GM20431 (cell line): ENCODE data around the gene ZCWPW1.
"Not testable (repeated sequence)": the region's sequence is repeated elsewhere in the genome, so short reads cannot be mapped to it uniquely, and the experiment has no call there.

Experiments
- in situ Hi-C: fragments of 300-500 bp; cut with MseI, MboI; formaldehyde crosslinking; loops from one replicate; pipeline ENCODE4 v1.15.0; 2020; ENCODE audit warnings: low sequenced_read_pairs; ENCODE audit not compliant: unreplicated experiment

Gene ZCWPW1

DNA sequence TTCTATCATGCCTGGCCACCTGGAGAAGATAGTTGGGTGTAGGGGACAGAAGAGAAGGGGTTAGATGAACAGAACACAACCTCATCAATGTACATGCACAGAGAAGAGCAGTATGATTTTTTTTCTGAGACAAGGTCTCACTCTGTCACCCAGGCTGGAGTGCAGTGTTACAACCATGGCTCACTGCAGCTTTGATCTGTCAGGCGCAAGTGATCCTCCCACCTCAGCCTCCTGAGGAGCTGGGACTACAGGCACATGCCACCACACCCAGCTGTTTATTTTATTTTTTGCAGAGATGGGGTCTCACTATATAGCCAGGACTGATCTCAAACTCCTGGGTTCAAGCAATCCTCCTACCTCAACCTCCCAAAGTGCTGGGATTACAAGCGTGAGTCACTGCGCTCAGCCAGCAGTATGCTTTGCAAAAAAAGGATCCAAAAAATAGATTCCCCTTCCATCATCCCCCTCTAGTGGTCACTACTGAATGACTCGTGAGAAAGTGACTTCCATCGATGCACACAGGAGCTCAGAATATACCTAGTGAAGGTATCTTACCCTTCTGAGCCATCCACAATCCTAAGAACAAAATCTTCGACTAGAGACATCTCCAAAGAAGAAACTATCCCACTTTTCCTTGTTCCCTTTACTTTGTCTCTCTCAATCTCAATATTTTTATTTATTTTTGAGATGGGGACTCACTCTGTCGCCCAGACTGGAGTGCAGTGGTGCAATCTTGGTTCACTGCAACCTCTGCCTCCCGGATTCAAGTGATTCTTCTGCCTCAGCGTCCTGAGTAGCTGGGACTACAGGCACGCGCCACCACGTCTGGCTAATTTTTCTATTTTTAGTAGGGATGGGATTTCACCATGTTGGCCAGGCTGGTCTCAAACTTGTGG, 21.0 kb downstream of the ZCWPW1 start:
- in situ Hi-C loops = no loop called here

DNA sequence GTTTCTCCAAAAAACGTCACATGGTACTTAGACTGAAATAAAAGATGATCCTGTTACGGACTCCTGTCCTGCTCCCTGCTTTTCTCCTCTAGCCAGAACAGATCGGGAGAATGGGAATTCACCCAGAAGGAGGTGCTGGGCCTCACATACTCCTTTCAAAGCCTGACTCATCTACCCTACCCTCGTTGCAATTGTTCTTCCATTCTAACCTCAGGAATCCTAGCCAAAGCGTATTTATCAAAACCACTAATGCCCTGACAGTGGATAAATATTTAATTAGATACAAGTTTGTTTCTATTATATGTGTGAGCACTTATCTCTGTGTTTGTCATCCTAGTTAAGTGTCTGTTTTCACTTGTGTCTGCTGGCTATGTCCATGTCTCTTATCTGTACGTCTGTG, 21.7 kb downstream of the ZCWPW1 start:
- in situ Hi-C loops = no loop called here

DNA sequence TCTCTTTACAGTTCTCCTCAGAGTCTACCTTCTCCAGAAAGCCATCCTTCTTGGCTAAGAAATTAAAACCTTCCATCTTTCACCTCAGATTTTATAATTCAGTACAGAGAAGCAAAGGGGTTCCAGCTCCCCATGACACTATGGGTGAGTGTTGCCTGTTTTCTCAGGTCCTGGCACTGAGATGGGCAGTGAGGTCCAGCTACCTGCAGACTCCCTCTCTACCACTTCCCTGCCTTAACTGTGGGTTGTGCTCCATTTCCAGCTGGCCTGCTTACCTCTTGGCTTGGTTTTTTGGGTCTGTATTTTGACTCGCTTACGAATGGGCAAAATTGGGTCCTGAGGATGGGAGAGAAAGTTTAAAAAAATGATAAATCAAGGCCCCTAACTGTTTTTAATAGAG, 26.3 kb downstream of the ZCWPW1 start:
- in situ Hi-C loops = no loop called here

DNA sequence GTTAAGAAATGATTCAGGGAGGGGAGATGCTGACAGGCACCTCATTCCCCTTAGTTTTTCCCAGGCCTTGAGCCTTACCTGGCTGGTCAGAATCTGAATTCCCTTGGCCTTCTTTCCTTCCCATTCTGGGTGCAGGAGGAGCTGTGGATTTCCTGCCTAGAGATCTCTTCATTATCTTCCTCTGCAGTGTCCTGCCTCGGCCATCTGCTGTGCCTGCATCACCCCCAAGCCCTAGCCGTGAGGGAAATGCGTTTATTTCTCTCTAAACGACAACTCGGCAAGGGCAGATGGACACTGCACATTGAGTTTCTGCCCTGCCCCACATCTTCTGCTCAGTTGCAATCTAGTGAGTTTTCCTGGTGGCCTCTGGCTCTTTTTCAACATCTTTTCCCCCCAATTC, 26.7 kb downstream of the ZCWPW1 start:
- in situ Hi-C loops = no loop called here

DNA sequence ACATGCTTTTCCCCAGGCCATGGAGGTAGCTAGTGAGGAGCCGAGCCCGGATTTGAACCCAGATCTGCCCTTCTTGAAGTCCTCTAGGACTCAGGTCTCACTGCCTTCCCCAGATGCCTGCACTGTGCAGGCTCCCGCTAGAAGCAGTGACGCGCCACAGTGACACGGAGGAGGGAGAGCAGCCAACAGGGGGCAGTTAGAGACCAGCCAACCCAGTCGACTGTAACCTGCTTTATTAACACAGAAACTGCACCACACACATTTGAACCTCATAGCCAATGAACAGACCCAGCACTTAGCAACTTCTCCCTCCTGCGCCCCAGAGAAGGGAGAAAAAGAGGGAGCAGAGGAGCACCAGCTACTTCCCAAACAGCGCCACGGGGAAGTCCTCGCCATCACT, 27.8 kb downstream of the ZCWPW1 start:
- in situ Hi-C loops = no loop called here

DNA sequence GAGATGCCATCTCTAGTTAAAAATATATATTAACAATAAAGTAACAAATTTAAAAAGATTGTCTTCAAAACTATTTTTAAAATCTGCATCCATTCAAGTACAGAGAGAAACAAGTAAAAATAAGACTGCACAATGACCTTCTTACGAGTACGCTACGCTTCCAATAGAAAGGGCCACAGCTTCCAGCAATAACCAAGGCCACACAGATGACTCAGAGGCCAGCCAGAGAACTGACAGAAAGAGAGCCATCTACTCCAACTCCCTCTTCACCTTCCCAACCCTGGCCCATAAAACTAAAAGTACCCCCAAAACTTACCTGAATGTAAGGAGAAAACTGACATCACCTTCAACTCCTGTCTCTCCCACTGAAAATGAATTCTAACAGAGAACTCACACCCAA, 28.5 kb downstream of the ZCWPW1 start:
- in situ Hi-C loops = no loop called here

DNA sequence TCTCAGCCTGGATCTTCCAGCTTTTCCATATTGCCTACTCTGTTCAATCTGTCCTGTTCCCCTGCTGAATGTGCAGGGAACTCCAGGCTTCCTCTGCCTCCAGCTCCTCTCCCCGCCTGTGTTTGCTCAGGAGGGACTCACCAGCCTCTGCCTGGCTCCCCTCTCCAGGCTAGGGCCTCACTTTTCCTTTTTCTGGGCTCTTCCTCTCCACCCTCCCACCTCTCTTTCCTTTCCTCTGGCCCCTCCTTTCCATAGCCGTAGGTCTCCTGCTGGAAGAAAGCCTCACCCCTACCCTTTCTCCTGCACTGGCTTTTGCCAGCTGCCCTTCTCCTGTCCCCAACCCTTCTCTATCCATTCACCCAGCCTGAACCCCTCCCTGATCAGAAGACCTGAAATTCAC, 30.3 kb downstream of the ZCWPW1 start:
- in situ Hi-C loops = no loop called here

DNA sequence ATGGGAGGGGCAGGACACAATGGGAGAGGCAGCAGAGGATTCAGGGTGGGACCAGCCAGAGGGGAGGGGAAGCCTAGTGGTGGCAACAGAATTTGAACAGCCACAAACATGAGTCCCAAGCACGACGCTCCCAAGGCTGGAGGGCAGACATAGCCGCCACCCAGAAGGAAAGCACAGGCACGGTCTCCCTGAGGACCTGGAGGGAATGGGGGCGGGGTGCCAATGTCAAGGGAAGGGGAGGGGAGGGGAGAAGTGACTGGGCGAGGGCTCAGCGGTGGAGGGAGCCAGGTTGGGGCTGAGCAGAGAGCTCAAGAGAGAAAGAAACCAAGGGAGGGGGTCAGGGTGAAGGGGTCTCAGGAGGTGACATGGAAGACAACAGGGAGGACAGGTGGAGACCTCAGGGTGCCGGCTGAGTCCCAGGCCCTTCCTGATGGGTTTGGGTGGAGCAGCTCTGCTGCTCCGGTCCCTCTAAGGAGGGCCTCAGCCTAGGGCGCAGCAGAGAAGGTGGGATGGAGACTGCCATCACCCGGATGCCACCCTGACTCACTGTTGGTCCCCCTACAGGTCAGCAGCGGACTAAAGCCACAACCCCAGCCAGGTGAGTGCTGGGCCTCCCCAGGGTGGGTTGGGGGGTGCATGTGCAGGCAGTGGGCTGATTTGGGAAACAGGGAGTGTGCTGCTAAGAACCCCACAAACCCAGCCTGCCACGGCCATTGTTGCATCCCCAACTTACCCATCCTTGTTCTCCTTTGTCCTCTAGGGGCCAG, 31.0 kb downstream of the ZCWPW1 start:
- in situ Hi-C loops = no loop called here

DNA sequence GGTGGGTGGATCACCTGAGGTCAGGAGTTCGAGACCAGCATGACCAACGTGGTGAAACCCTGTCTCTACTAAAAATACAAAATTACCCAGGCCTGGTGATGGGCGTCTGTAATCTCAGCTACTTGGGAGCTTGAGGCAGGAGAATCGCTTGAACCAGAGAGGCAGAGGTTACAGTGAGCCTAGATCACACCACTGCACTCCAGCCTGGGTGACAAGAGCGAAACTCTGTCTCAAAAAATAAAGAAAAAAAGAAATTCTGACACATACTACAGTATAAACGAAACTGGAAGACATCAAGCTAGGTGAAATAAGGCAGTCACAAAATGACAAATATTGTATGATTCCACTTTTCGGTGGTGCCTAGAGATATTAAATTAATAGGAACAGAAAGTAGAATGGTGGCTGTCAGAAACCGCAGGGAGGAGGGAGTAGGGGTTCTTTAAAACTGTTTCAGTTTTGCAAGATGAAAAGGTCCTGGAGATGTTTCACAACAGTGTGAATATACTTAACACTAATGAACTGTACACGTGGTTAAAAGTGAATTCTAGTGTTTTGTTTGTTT, 32.0 kb downstream of the ZCWPW1 start:
- in situ Hi-C loops = no loop called here

DNA sequence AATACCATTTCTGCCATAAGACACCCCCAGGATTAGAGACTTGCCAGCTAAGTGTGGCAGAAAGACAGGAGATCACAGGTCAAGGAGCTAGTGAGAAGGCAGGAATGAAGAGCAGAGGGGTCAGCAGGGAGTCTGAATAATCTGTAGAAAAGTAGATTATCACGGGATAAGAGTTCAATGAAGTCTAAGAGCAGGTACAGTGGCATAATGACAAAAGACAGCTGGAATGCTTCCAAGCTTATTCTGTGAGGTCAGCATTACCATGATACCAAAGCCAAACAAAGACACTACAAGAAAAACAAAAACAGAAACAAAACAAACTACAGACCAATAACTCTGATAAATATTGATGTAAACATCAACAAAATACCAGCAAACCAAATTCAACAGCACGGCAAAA, 34.4 kb downstream of the ZCWPW1 start:
- in situ Hi-C loops = no loop called here

DNA sequence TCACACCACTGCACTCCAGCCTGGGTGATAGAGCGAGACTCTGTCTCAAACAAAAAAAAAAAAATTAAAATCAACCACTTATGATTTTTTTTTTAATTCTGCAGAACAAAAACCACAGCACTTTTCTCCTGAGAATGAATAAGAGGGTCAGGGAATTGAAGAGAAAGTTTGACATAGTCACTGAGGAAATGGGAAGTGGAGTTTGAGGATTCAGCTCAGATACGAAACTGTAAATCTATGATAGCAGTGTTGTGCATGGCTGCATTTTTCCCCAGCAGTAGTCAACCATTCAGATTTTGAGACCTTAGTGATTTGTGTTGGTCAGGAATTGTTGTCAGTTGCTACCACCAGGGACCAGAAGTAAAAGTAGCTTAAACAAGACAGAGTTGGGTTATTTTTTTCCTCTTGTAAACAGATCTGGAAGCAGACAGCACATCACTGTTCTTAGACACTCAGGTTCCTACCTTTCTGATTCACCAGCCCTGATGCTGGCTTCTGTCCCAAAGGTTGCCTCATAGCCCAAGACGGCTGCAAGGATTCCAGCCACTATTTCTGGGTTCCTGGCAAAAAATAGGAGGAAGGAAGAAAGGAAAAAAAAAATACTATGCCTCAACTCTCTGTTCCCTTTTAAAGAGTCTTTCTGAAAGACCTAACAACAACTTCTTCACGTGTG, 35.1 kb downstream of the ZCWPW1 start:
- in situ Hi-C loops = no loop called here

DNA sequence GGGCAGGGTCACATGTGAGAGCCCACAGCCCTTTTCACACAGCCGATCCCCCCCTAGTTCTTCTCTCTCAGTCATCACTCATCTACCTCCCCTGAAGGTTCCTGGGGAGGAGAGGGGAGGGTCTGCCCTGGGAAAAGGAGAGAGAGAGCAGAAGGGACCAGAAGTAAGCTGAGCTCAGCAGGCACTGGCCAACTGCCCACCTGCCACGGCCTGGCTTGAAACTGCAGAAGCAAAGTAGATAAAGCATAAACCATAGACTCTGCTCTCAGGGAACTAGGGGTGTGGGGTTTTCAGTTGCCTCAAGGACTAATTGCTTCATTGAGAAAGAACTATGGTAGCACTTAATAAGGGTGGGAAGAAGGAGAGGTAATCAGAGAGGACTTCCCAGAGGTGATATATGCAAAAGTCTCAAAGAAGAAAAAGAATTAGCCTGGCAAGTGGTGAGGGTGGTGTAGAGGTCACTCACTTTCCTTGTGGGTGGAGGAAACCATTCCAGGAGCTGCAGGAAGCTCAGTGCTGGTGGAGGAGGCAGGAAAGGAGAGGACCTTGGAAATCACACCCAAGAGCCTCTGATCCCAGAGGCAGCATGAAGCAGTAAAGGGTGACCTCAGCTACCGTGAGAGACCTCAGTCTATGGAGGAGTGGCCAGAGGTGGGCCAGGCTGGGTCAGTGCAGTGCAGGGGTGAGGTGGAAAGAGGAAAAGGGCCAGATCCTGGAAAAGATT, 38.1 kb downstream of the ZCWPW1 start:
- in situ Hi-C loops = no loop called here

DNA sequence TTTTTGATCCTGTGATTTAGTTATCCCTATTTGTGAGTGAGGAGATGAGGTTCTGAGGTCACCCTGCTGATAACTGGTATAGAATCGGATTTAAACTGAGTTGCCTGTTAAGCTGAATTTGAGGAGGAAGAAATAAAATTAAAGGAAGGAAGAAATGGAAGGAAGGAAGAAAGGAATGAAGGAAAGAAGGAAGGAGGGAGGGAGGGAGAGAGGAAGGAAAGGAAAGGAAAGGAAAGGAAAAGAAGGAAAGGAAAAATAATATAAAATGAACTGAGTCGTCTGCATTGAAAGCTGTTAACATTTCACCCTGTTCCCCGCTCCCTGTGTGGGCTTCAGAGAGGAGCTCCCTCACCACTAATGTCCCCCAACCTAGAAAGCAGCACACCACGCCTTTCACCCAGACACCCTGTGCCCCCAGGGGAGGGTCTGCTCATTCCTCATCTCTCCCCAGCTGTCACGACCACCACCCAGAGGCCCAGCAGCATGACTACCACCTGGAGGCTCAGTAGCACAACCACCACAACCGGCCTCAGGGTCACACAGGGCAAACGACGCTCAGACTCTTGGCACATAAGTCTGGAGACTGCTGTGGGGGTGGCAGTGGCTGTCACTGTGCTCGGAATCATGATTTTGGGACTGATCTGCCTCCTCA, 38.9 kb downstream of the ZCWPW1 start:
- in situ Hi-C loops = no loop called here

DNA sequence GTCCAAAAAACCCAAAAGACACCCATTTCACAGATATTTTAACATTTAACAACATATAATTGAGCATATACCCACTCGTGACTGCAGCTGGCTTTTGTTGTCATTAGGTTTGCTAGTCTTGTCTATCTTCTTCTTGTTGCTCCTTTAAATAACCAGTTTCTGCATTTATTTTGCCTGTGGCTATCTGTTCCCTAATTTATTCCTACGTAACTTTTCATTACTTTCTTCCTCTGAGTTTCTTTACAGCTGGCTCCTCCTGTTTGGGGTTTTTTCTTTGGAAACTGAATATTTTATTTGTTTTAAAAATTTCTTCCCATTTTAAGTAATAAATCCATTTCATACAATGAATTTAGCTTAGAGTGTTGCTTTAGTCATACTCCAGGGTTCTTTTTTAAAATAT, 40.8 kb downstream of the ZCWPW1 start:
- in situ Hi-C loops = no loop called here

DNA sequence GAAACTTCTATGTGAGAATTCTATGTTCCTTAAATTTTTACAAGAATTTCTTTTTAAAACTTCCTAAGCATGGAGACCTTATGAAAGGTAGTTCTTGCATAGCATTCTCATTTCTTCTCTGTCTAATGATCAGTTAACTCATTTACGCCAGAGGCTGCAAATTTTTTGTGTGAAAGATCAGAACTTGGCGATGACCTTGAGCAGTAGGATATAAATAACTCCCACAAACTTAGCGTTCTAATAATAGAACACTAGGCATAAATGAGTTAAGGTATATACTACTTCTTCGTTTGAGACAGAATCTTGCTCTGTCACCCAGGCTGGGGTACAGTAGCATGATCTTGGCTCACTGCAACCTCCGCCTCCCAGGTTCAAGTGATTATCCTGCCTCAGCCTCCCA, 41.6 kb downstream of the ZCWPW1 start:
- in situ Hi-C loops = no loop called here

DNA sequence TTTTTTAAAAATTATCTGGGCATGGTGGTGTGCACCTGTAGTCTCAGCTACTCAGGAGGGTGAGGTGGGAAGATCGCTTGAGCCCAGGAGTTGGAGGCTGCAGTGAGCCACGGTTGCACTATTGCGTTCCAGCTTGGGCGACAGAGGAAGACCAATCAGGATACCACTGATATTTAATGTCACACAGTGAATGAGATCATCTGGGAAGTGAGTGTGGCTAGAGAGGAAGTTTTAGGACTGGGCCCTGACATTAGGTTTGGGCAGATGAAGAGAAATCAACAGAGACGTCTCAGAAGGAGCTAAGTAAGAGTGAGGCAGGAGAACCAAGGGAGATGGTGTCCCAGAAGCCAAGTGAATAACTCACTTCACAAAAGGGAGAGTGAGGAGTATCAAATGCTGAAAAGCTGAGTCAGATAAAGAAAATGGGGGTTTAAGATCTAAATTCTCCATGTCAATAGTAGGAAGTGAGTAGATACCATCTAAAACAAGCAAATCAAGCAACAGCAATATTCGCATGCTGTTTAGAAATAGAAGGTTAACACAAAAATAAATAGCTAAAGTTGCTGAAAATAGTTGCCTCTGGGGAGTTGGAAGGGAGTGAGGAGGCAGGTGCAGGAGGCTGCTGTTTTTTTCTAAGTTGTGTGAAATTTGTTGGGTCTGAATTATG, 43.7 kb downstream of the ZCWPW1 start:
- in situ Hi-C loops = no loop called here

DNA sequence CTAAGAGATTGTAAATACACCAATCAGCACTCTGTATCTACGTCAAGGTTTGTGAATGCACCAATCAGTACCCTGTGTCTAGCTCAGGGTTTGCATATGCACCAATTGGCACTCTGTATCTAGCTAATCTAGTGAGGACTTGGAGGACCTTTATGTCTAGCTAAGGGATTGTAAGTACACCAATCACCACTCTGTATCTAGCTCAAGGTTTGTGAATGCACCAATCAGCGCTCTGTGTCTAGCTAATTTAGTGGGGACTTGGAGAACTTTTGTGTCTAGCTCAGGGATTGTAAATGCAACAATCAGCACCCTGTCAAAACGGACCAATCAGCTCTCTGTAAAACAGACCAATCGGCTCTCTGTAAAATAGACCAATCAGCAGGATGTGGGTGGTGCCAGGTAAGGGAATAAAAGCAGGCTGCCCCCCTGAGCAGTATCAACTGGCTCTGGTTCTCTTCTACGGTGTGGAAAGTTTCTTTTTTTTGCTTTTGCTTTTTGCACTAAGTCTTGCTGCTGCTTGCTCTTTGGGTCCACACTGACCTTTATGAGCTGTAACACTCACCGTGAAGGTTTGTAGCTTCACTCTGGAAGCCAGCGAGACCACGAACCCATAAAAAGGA, 46.2 kb downstream of the ZCWPW1 start:
- in situ Hi-C loops = not testable (repeated sequence)

DNA sequence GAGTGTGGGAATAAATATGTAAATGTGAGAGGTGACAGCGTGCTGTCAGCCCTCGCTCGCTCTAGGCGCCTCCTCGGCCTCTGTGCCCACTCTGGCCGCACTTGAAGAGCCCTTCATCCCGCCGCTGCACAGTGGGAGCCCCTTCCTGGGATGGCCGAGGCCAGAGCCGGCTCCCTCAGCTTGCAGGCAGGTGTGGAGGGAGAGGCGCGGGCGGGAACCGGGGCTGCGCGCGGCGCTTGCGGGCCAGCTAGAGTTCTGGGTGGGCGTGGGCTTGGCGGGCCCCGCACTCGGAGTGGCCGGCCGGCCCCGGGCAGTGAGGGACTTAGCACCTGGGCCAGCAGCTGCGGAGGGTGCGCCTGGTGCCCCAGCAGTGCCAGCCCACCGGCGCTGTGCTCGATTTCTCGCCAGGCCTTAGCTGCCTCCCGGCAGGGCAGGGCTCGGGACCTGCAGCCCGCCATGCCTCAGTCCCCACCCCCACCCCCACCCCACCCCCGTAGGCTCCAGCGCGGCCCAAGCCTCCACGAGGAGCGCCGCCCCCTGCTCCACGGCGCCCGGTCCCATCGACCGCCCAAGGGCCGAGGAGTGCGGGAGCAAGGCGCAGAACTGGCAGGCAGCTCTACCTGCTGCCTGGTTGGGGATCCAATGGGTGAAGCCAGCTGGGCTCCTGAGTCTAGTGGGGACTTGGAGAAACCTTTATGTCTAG, 46.8 kb downstream of the ZCWPW1 start:
- in situ Hi-C loops = not testable (repeated sequence)
